Heart left ventricle (tissue), 16 donors: ENCODE data around the gene B4GALT5. TPM values are rescaled to one million over a fixed set of nuclear protein-coding genes. Genes with fewer than 3 reads are reported as not detected.

ENCODE experiments used
- ATAC-seq, 4 donors: fragments of 200-7000 bp; cut with Tn5 transposase; one replicate each; pipeline ENCODE4 v1.9.1; 2020 to 2022; ENCODE audit warnings: moderate library complexity in 4 of 4, mild to moderate bottlenecking in 3 of 4, moderate number of reproducible peaks in 1 of 4
- DNase-seq, 5 donors: peaks; one replicate each; pipeline ENCODE4 v3.0.0-alpha.2; 2020
- H3K27ac ChIP-seq, 12 donors: fragments of 200-600 bp; sonication (generic) in 4 of 12; one replicate each; pipeline versions ENCODE4 v1.5.0 to v1.8.0; 2016 to 2022; ENCODE audit warnings: mild to moderate bottlenecking in 2 of 12
- H3K27me3 ChIP-seq, 9 donors: fragments of 200-600 bp; sonication (generic) in 2 of 9; one replicate each; pipeline versions ENCODE4 v1.5.1 to v1.8.0; 2016 to 2022; ENCODE audit warnings: mild to moderate bottlenecking in 3 of 9
- H3K36me3 ChIP-seq, 9 donors: fragments of 200-600 bp; sonication (generic) in 2 of 9; one replicate each; pipeline versions ENCODE4 v1.5.0 to v1.8.0; 2018 to 2022; ENCODE audit warnings: mild to moderate bottlenecking in 2 of 9
- H3K4me1 ChIP-seq, 12 donors: fragments of 200-600 bp; sonication (generic) in 4 of 12; one replicate each; pipeline versions ENCODE4 v1.5.0 to v1.8.0; 2016 to 2022; ENCODE audit warnings: mild to moderate bottlenecking in 3 of 12
- H3K4me3 ChIP-seq, 12 donors: fragments of 200-600 bp; sonication (generic) in 4 of 12; one replicate each; pipeline versions ENCODE4 v1.5.0 to v1.8.0; 2017 to 2022; ENCODE audit warnings: mild to moderate bottlenecking in 9 of 12, moderate library complexity in 4 of 12
- H3K9me3 ChIP-seq, 12 donors: fragments of 200-600 bp; sonication (generic) in 4 of 12; one replicate each; pipeline versions ENCODE4 v1.5.0 to v1.8.0; 2016 to 2022; ENCODE audit warnings: mild to moderate bottlenecking in 1 of 12
- CTCF ChIP-seq, 12 donors: fragments of 200-600 bp; sonication (generic) in 4 of 12; IDR thresholded peaks; one replicate each; pipeline versions ENCODE4 v1.5.0 to v1.8.0; 2018 to 2022; ENCODE audit warnings: antibody characterized with exemption in 12 of 12, mild to moderate bottlenecking in 5 of 12
- POLR2A ChIP-seq, 2 donors: fragments of 450-650 bp; IDR thresholded peaks; one replicate each; pipeline ENCODE4 v1.6.1; 2017; ENCODE audit warnings: antibody characterized with exemption in 2 of 2, mild to moderate bottlenecking in 2 of 2, moderate library complexity in 2 of 2
- WGBS, 4 donors: extraction: QIAGEN DNeasy Blood & Tissue Kit in 2 of 4; methylation state at CpG; one replicate each; pipeline versions ENCODE4 v1.1.5 to v1.1.7; 2013 to 2018; 5-methylcytosine and 5-hydroxymethylcytosine counted together
- intact Hi-C, 10 donors: fragments of 100-400 bp; cut with DNase I; formaldehyde crosslinking; loops; one replicate each; pipeline versions ENCODE4 v1.11.1 to v1.14.2; 2022
- polyA plus RNA-seq, 2 donors: library from polyadenylated mRNA; stranded (reverse); fragments of 200-250 nt; gene quantifications; one replicate each; pipeline ENCODE4 v1.2.3, GENCODE V29; 2013
- total RNA-seq, 9 donors: library from RNA; depleted of rRNA in 2 of 9; stranded (reverse); fragments of >200 nt in 2 of 9; fragmentation: NEBNext Ultra II Directional in 3 of 9; extraction: Animal tissue kit (Norgen Biotek cat#: 25700) in 3 of 9; gene quantifications; one replicate each; pipeline versions ENCODE4 v1.1.0 to v1.2.4, GENCODE V29; 2016 to 2023
- donor health status: ischemic (EF 13 %, LVEDD 7.1; RV severe dilation, severe dysfunction).
- donor health status: healthy with polysubstance abuse.
- donor health status: DM: no; HTN: yes; CAD: no.
- donor health status: DM: no; HTN: no; CAD: no.
- donor health status: ischemic (EF 25% LVEDD 6.9; RV normal size, moderate dysfunction).
- donor health status: ischemic (EF 25% LVEDD 5.7; RV mildly dilated, moderate dysfunction).
- donor health status: healthy.
- donor health status: DM: yes; HTN: yes; CAD: no.
- donor health status: ischemic (EF 35%, LVEDD 5.7; RV mildly dilated, moderate dysfunction).
- donor health status: nonischemic (EF 11% LVEDD 7.7; RV severe dilation, severe dysfunction).
- donor health status: DM: yes; HTN: yes; CAD: no.
- donor health status: PGD.
- donor health status: ischemic (EF 29% LVEDD 5.4; RV normal size, mild dysfunction).
- donor health status: nonischemic (EF 23%, LVEDD 6.1; RV moderate dilation, normal function).

Gene B4GALT5
- total and polyA plus RNA-seq, 11 donors = 7.0 to 60.4 (median 29.3) TPM

- TF ChIP-seq POLR2A (IDR thresholded peaks at IDR 0.05) (no peak), CTCF (IDR thresholded peaks at IDR 0.05) (no peak)
- Histone ChIP-seq H3K36me3 (no peaks in the 10 kb centered on the region), H3K27me3 (no peaks in the 10 kb centered on the region), H3K27ac (no peak overlapping the region), H3K4me3 (no peak overlapping the region), H3K4me1 (peaks cover 8 to 85% (median 35%) of the 10 kb centered on the region in 12 donors), H3K9me3 (no peaks in the 10 kb centered on the region)
- ATAC-seq = no peak
- DNase-seq = no peak
- 56 to 76% (median 66%) methylated on average over 3 of the region's 3 CpGs for WGBS, 4 donors
- intact Hi-C loops = no loop called here
Observed at GRCh38 chr20:49692941-49693340, 20.7 kb downstream of the B4GALT5 start.

- no peak for TF ChIP-seq POLR2A (IDR thresholded peaks at IDR 0.05)
- no peak for TF ChIP-seq CTCF (IDR thresholded peaks at IDR 0.05)
- intact Hi-C loops = no loop called here
- no peak overlapping the region for H3K27ac ChIP-seq
- H3K4me3 ChIP-seq = no peak overlapping the region
- H3K36me3 ChIP-seq = no peaks in the 10 kb centered on the region
- H3K4me1 ChIP-seq = peaks cover 6 to 86% (median 37%) of the 10 kb centered on the region in 12 donors
- no peaks in the 10 kb centered on the region for H3K27me3 ChIP-seq
- DNase-seq (no peak), ATAC-seq (peak in 1 of 4 donors; percentile 21)
- no peaks in the 10 kb centered on the region for H3K9me3 ChIP-seq
- 86 to 92% (median 90%) methylated on average over 5 of the region's 5 CpGs for WGBS, 4 donors
Observed at GRCh38 chr20:49691818-49692568, 21.7 kb downstream of the B4GALT5 start.

DNA sequence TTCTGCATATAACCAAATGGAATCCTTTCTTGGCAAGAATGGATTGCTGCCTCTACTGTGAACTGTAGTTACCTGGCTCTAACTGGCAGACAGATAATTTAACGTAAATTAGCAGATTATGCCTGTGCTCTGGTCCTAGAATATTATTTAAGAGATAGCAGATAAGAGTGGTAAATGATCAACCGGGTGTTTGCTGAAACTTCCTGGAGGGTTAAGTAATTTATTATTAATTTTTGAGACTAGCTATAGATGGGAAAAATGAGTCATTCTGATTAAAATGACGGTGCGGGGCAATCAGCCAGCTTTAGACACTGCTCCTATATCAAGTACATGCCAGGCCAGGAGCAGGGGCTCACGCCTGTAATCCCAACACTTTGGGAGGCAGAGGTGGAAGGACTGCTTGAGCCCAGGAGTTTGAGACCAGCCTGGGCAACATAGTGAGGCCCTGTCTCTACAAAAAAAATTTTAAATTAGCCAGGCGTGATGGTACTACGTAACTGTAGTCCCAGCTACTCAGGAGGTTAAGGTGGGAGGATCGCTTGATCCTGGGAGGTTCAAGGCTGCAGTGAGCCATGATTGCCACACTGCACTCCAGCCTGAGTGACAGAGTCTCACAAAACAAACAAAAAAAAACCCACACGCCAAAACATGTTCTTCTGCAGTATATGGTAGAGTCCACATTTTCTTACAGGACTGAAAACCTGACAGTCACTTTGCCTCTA, 22.6 kb downstream of the B4GALT5 start:
- intact Hi-C loops = no loop called here
- TF ChIP-seq CTCF (IDR thresholded peaks at IDR 0.05) (no peak), POLR2A (IDR thresholded peaks at IDR 0.05) (no peak)
- no peaks in the 10 kb centered on the region for H3K36me3 ChIP-seq
- no peaks in the 10 kb centered on the region for H3K9me3 ChIP-seq
- H3K4me1 ChIP-seq = peaks cover 2 to 86% (median 38%) of the 10 kb centered on the region in 12 donors
- DNase-seq (no peak), ATAC-seq (peak in 2 of 4 donors; percentile 11 to 18)
- H3K27me3 ChIP-seq = no peaks in the 10 kb centered on the region
- H3K4me3 ChIP-seq = no peak overlapping the region
- WGBS, 4 donors = 49 to 59% (median 54%) methylated on average over 9 of the region's 9 CpGs
- peak overlapping the region in 1 of 12 donors; percentile 23 for H3K27ac ChIP-seq
